ENCODE measurements around the gene MLST8. TPM values are rescaled to one million over a fixed set of nuclear protein-coding genes. Genes with fewer than 3 reads are reported as not detected.

MLST8 gene
- polyA plus RNA-seq, 1 donor (not counting 4 experiments of a cell fraction or from before 2014, with no cell fraction given), result 35.7 TPM

GRCh38 chr16:2156849-2157224 is 48.4 kb upstream of the MLST8 start:
- Histone ChIP-seq H3K4me1 (ENCODE audit: control insufficient read depth, extremely low read depth, insufficient read depth, low read length) (peaks cover 57% of the 10 kb centered on the region), H3K9me3 (ENCODE audit: control insufficient read depth, low read depth, low read length) (no peaks in the 10 kb centered on the region), H3K4me2 (ENCODE audit: control insufficient read depth, extremely low read depth, insufficient read depth, low read depth, low read length) (peak overlapping the region; percentile 93), H3K36me3 (ENCODE audit: control insufficient read depth in 2 of 2, extremely low read depth in 1 of 2, insufficient read depth in 2 of 2, low read length in 2 of 2) (peaks cover 16 to 27% of the 10 kb centered on the region in 2 experiments), H3K4me3 (ENCODE audit: control insufficient read depth in 2 of 3, extremely low read depth in 1 of 3, insufficient read depth in 2 of 3, low read depth in 1 of 3, low read length in 3 of 3) (peak overlapping the region; percentile 91 to 94 (median 91)), H2AFZ (ENCODE audit: control insufficient read depth, low read length) (no peak overlapping the region), H3K27ac (ENCODE audit: control insufficient read depth, insufficient read depth, low read length) (peak overlapping the region; percentile 70), H3K27me3 (ENCODE audit: control insufficient read depth, extremely low read depth, insufficient read depth, low read length) (no peaks in the 10 kb centered on the region), H4K20me1 (ENCODE audit: control insufficient read depth, extremely low read depth, insufficient read depth, low read length) (peaks cover 38% of the 10 kb centered on the region), H3K9me1 (ENCODE audit: control insufficient read depth, extremely low read depth, insufficient read depth, low read length) (peaks cover 6% of the 10 kb centered on the region), H3K9ac (ENCODE audit: control insufficient read depth, extremely low read depth, insufficient read depth, low read length) (peak overlapping the region; percentile 92), H3K79me2 (ENCODE audit: control insufficient read depth, insufficient read depth, low read length) (peaks cover 74% of the 10 kb centered on the region)
- dilution Hi-C loops (cut with MboI; ENCODE audit: extremely low pct_ligation_motif_present, low sequenced_read_pairs), result no loop called here
- no peak for TF ChIP-seq CTCF (optimal IDR thresholded peaks at IDR 0.05 in 1 of 3, IDR thresholded peaks at IDR 0.05 in 1 of 3, conservative IDR thresholded peaks at IDR 0.05 in 1 of 3; ENCODE audit: extremely low read depth in 1 of 3, insufficient read depth in 2 of 3, low read length in 3 of 3)
- TF ChIP-seq EZH2 (IDR thresholded peaks at IDR 0.05; ENCODE audit: low read length), result no peak
- no peak for DNase-seq (ENCODE audit: low read depth, low spot score)
- FAIRE-seq, result no peak

DNA sequence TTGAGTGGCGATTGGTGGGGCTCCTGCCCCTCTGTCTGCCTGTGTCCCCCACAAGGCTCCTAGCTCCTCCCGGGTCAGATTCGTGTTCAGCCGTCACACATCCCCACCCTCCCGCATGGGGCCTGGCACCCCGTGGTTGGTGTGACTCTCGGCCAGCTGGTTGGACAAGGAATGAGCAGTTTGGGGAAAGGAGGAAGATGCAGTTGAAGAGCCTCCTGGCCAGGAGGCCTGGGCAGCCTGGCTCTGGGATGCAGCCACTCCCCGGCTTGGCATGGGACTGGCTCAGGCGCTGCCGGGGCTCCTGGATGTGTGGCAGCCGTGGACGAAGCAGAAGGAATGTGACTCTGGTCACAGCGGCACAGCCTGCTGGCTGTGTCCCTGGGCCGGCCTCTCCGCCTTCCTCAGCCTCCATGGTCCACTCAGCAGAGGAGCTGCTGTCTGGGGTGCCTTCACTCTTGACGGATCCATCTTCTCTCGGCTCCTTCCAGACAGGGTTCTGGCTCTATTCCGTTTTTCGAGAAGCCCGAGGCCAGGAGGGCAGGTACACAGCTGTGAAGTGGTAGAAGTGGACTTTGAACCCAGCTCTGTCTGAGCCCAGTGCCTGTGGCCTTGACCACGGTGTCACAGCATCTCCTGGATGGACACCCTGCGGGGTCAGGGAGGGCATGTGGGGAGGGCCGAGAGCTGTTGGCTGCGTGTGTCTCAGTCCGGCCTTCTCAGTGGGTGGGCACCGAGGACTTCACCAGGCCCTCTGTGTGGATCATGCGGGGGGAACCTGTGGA is 47.6 kb upstream of the MLST8 start:
- H3K79me2 ChIP-seq (ENCODE audit: control insufficient read depth, insufficient read depth, low read length), result peaks cover 77% of the 10 kb centered on the region
- no peak overlapping the region for H3K4me3 ChIP-seq (ENCODE audit: control insufficient read depth in 2 of 3, extremely low read depth in 1 of 3, insufficient read depth in 2 of 3, low read depth in 1 of 3, low read length in 3 of 3)
- H3K9me1 ChIP-seq (ENCODE audit: control insufficient read depth, extremely low read depth, insufficient read depth, low read length), result peaks cover 6% of the 10 kb centered on the region
- dilution Hi-C loops (cut with MboI; ENCODE audit: extremely low pct_ligation_motif_present, low sequenced_read_pairs), result no loop called here
- FAIRE-seq (no peak), DNase-seq (ENCODE audit: low read depth, low spot score) (no peak)
- no peaks in the 10 kb centered on the region for H3K9me3 ChIP-seq (ENCODE audit: control insufficient read depth, low read depth, low read length)
- H2AFZ ChIP-seq (ENCODE audit: control insufficient read depth, low read length), result no peak overlapping the region
- H3K4me2 ChIP-seq (ENCODE audit: control insufficient read depth, extremely low read depth, insufficient read depth, low read depth, low read length), result peak overlapping the region; percentile 93
- H3K27me3 ChIP-seq (ENCODE audit: control insufficient read depth, extremely low read depth, insufficient read depth, low read length), result no peaks in the 10 kb centered on the region
- peaks cover 40% of the 10 kb centered on the region for H4K20me1 ChIP-seq (ENCODE audit: control insufficient read depth, extremely low read depth, insufficient read depth, low read length)
- no peak overlapping the region for H3K9ac ChIP-seq (ENCODE audit: control insufficient read depth, extremely low read depth, insufficient read depth, low read length)
- H3K36me3 ChIP-seq (ENCODE audit: control insufficient read depth in 2 of 2, extremely low read depth in 1 of 2, insufficient read depth in 2 of 2, low read length in 2 of 2), result peaks cover 16 to 22% of the 10 kb centered on the region in 2 experiments
- no peak overlapping the region for H3K27ac ChIP-seq (ENCODE audit: control insufficient read depth, insufficient read depth, low read length)
- no peak for TF ChIP-seq CTCF (optimal IDR thresholded peaks at IDR 0.05 in 1 of 3, IDR thresholded peaks at IDR 0.05 in 1 of 3, conservative IDR thresholded peaks at IDR 0.05 in 1 of 3; ENCODE audit: extremely low read depth in 1 of 3, insufficient read depth in 2 of 3, low read length in 3 of 3)
- no peak for TF ChIP-seq EZH2 (IDR thresholded peaks at IDR 0.05; ENCODE audit: low read length)
- H3K4me1 ChIP-seq (ENCODE audit: control insufficient read depth, extremely low read depth, insufficient read depth, low read length), result peaks cover 57% of the 10 kb centered on the region

Data from keratinocyte (primary cell).